ENCODE measurements around the gene IFIT5.
"Not testable (repeated sequence)": the region's sequence is repeated elsewhere in the genome, so short reads cannot be mapped to it uniquely, and the experiment has no call there.

DNA sequence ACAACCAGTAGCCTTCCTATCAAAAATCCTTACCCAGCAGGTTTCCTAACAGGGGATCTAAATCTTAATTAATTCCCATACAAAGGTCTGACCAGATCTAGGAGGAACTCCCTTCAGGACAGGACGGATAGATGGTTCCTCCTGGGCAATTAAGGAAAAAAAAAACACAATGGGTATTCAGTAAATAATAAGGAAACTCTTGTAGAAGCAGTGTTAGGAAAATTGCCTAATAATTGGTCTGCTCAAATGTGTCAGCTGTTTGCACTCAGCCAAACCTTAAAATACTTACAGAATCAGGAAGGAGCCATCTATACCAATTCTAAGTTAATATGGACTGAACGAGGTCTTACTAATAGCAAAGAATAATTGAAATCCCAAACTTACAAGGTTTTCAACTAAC lies 3.2 kb upstream of the IFIT5 start:
- TF ChIP-seq EZH2 (IDR thresholded peaks at IDR 0.05; ENCODE audit: insufficient read depth, poor library complexity, severe bottlenecking); EZH2phosphoT487 (IDR thresholded peaks at IDR 0.05; ENCODE audit: insufficient read depth, low read depth): not testable (repeated sequence)

Measured in GM23248 (cell line).